ENCODE data around the gene PSME3IP1.

- TF ChIP-seq CTCF (conservative IDR thresholded peaks at IDR 0.05) (no peak), ZFX (IDR thresholded peaks at IDR 0.05) (no peak)
Measured at GRCh38 chr16:57140931-57141668, 44.7 kb downstream of the PSME3IP1 start.
